ENCODE data around the gene TIMD4. TPM values are rescaled to one million over a fixed set of nuclear protein-coding genes. Genes with fewer than 3 reads are reported as not detected.

The TIMD4 gene
- total RNA-seq, 1 experiment from 2014 or later: not detected

DNA sequence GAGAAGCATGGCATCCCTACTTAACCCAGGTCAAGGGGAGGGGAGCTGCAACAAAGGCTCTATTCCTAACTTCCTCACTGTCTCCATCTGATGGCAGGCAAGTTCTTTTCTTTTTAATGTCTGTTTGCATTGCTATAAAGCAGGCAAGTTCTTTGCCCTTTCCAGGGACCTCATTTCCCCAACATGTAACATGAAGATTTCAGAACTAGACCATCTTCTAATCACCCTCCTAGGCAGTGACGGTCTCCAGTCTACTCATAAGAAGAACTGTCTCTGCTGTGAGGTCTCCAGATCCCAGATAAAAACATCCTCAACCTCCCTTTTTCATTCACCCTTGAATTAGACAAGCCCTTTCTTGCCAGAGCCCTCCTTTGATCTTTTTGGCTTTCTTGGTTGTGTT lies 70.8 kb downstream of the TIMD4 start:
- no peak overlapping the region for H2BK120ac ChIP-seq (ENCODE audit: low read depth, low read length, poor library complexity, severe bottlenecking)

More for the DNA sequence above, 70.8 kb downstream of the TIMD4 start:
- no peak overlapping the region for H3K4me2 ChIP-seq (ENCODE audit: insufficient read depth, insufficient read length, low read length)
- H2BK15ac ChIP-seq (ENCODE audit: low read depth, low read length): no peak overlapping the region
- H2BK20ac ChIP-seq (ENCODE audit: low read depth, low read length, poor library complexity, severe bottlenecking): no peak overlapping the region
- no peak for DNase-seq
- no peaks in the 10 kb centered on the region for H3K4me1 ChIP-seq (ENCODE audit: insufficient read depth, low read length)
- Mint-ChIP-seq H3K27ac (peak overlapping the region in 1 of 3 experiments; percentile 72; a peak in 2 of 7 replicates), H3K4me1 (peaks cover 7 to 8% of the 10 kb centered on the region in 2 experiments), H3K4me3 (no peak overlapping the region), H3K9me3 (no peaks in the 10 kb centered on the region), H3K36me3 (ENCODE audit: insufficient read depth in 1 of 3, low read depth in 3 of 3) (no peaks in the 10 kb centered on the region), H3K27me3 (ENCODE audit: low read depth) (no peaks in the 10 kb centered on the region; the same call in none of the 2 replicates)
- no CpG with 5 or more reads among the region's 1 CpG for WGBS (ENCODE audit: extremely low coverage, insufficient read length, low lambda C conversion rate)
- H3K9ac ChIP-seq (ENCODE audit: extremely low read depth, insufficient read length, low read length): no peak overlapping the region
- no peak overlapping the region for H2AK5ac ChIP-seq (ENCODE audit: insufficient read length, low read length)
- no peak overlapping the region for H3K56ac ChIP-seq (ENCODE audit: insufficient read length, low read depth, low read length)
- no peaks in the 10 kb centered on the region for H3K9me3 ChIP-seq (ENCODE audit: control insufficient read depth, low read depth, low read length)
- H2BK12ac ChIP-seq (ENCODE audit: insufficient read length, low read depth, low read length): no peak overlapping the region
- H3K18ac ChIP-seq (ENCODE audit: insufficient read length, low read depth, low read length): no peak overlapping the region
- H4K91ac ChIP-seq (ENCODE audit: insufficient read length, low read depth, low read length): no peak overlapping the region
- no peak overlapping the region for H4K8ac ChIP-seq (replicated peaks; ENCODE audit: insufficient read length, low read depth, low read length)
- no peak overlapping the region for H3K23ac ChIP-seq (ENCODE audit: insufficient read length, low read depth, low read length)
- H3T11ph ChIP-seq (ENCODE audit: low read length): no peak overlapping the region
- no peaks in the 10 kb centered on the region for H3K23me2 ChIP-seq (ENCODE audit: insufficient read length, low read depth, low read length, poor library complexity, severe bottlenecking)
- H4K5ac ChIP-seq (ENCODE audit: insufficient read length, low read depth, low read length): no peak overlapping the region
- no peaks in the 10 kb centered on the region for H3K79me2 ChIP-seq (ENCODE audit: insufficient read depth, low read length)
- no peaks in the 10 kb centered on the region for H3K79me1 ChIP-seq (ENCODE audit: insufficient read depth, low read depth, low read length, poor library complexity, severe bottlenecking)
- no peak overlapping the region for H2AFZ ChIP-seq (ENCODE audit: low read length)
- H4K20me1 ChIP-seq (ENCODE audit: control insufficient read depth, insufficient read depth, insufficient read length): no peaks in the 10 kb centered on the region
- H3K14ac ChIP-seq (ENCODE audit: insufficient read depth, low read length): no peak overlapping the region
- H2BK5ac ChIP-seq (ENCODE audit: insufficient read length, low read length): no peak overlapping the region
- H3K27me3 ChIP-seq (ENCODE audit: insufficient read depth, low read length): no peaks in the 10 kb centered on the region
- H3K27ac ChIP-seq (ENCODE audit: insufficient read length, low read depth, low read length): no peak overlapping the region
- TF ChIP-seq, protein P1, sequence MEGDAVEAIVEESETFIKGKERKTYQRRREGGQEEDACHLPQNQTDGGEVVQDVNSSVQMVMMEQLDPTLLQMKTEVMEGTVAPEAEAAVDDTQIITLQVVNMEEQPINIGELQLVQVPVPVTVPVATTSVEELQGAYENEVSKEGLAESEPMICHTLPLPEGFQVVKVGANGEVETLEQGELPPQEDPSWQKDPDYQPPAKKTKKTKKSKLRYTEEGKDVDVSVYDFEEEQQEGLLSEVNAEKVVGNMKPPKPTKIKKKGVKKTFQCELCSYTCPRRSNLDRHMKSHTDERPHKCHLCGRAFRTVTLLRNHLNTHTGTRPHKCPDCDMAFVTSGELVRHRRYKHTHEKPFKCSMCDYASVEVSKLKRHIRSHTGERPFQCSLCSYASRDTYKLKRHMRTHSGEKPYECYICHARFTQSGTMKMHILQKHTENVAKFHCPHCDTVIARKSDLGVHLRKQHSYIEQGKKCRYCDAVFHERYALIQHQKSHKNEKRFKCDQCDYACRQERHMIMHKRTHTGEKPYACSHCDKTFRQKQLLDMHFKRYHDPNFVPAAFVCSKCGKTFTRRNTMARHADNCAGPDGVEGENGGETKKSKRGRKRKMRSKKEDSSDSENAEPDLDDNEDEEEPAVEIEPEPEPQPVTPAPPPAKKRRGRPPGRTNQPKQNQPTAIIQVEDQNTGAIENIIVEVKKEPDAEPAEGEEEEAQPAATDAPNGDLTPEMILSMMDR (conservative IDR thresholded peaks at IDR 0.05): peak; percentile 44; the same call in 2 of the 3 replicates
- no peak overlapping the region for H3K4ac ChIP-seq (ENCODE audit: low read depth, low read length)

Data from H9 (cell line).